Measurements from ENCODE around the gene DNAH14.

DNA sequence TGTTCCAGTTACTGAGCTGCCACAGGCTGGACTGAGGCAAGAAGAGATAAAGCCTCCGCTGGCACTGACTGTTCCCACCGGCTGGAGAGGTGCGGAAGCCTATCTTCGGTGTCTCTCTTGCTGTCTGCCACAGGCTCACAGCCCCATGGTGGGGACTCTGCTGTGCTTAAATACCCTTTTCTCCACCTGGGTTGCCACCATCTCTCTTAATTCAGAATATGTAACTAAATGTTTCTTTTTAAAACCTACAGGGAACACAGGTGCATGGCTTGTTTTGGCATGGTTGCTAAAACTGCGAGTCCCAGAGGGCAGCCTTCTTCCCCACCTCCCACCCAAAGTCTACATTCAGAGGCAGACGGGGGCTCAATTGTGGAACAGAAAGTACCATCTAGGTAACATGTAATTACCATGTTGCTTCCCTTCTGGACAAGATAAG is 506.5 kb downstream of the DNAH14 start:
- TF ChIP-seq POLR2A (IDR thresholded peaks at IDR 0.05) (no peak), POLR2AphosphoS5 (IDR thresholded peaks at IDR 0.05) (no peak)
- TF ChIP-seq, protein P1, sequence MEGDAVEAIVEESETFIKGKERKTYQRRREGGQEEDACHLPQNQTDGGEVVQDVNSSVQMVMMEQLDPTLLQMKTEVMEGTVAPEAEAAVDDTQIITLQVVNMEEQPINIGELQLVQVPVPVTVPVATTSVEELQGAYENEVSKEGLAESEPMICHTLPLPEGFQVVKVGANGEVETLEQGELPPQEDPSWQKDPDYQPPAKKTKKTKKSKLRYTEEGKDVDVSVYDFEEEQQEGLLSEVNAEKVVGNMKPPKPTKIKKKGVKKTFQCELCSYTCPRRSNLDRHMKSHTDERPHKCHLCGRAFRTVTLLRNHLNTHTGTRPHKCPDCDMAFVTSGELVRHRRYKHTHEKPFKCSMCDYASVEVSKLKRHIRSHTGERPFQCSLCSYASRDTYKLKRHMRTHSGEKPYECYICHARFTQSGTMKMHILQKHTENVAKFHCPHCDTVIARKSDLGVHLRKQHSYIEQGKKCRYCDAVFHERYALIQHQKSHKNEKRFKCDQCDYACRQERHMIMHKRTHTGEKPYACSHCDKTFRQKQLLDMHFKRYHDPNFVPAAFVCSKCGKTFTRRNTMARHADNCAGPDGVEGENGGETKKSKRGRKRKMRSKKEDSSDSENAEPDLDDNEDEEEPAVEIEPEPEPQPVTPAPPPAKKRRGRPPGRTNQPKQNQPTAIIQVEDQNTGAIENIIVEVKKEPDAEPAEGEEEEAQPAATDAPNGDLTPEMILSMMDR (IDR thresholded peaks at IDR 0.05) = no peak

Measured in breast epithelium (tissue), 3 donors.